GM21825 (cell line): ENCODE data around the gene ALG9.

Source experiments
- ATAC-seq: cut with Tn5 transposase; IDR thresholded peaks from one replicate; pipeline ENCODE4 v1.9.1; 2021; ENCODE audit warnings: mild to moderate bottlenecking, moderate library complexity; ENCODE audit not compliant: unreplicated experiment

Gene ALG9

DNA sequence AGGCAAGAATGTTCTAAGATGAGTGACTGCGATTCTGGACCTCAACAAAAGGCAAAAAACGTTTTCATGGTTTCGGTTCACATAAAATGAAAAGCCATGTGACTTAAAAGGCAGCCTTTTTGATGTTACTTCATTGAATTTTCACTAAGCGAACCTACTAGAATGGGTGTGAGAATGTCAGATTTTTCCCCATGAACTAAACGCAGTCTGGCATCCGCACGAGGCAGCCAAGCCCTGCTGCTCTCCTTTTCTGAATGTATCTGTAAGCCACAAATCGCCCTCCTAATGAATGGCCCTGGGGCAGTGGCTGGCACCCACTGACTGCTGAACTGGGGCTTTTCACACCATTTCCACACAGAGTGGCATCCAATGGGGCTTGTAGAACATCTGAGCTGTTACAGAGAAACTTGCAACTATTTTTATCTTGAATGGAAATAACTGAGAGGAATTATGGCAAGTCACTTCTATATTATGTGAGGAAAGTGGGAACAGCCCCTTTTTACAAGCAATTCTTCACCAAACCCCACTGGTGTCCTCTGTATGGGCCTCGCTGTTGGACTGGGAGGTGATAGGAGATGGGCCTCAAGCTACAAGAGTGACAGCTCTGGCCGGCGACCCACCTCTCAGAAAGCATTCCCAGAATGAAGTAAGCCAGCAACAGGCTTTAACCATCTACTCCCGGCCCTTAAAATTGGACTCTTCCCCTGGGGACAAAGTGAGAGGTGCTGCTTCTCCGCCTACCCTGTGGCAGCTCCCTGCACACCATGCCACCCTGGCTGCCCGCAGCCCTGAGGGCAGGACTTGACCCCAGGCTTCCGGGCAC lies 134.5 kb downstream of the ALG9 start:
- no peak for ATAC-seq
